ENCODE measurements around the gene BDH2. TPM values are rescaled to one million over a fixed set of nuclear protein-coding genes. Genes with fewer than 3 reads are reported as not detected.
A peak's percentile ranks its signal among the peaks of the same experiment; 100 is the strongest.

Gene BDH2
- 10 to 100 TPM; 31.6 to 59.4 (median 47.1) TPM for total RNA-seq

DNA sequence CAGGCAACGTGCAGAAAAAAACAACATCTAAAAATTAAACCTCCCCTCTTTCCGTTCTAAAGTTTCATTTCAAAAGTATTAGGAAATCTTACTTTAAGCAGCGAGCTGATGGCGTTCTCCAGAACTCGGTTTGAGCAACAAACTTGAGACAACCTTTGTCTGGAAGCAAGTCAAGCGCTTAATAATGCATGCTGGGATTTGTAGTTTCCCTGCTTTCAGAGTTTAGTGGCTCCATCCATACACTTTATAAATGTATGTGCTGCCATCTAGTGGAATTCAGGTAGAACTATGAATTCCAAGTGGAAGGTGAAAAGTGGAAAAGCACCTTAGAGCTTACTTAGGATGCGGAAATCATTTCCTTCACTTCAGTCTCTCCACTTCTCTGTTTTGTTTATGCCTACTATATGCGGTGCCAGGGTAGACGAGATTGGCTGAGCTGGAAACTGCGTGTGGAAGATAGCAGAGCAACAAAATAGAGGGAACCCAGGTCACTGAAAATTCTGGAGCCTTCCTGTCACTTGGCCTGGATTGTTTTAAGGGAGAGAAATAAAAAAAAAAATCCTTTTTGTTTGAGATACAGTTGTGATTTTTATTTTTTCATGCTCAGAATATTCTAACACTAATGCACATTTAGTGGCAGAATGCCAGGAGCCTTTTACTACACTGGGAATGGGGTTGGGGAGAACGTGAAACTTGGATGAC lies at the start of gene BDH2:
Gene BDH2 (minus strand): TSS at position 144 of the 702 bp plus-strand sequence. CDS start 3,580 bp downstream, outside the sequence.
- intact Hi-C loops (cut with DNase I): loop anchor here (2.0 to 10.0 kb wide), 6 partner anchors 53 to 755 kb away; partner anchors contain the start of genes SLC39A8 and SLC9B1
- H3K27ac ChIP-seq (replicated peaks in 1 of 4): peak within 1 kb of the TSS; percentile 72 to 80 (median 76)
- H3K27me3 ChIP-seq: no peaks in the 10 kb centered on the region
- H3K4me1 ChIP-seq: peaks cover 11 to 40% (median 34%) of the 10 kb centered on the region in 4 donors
- H3K36me3 ChIP-seq: no peaks in the 10 kb centered on the region
- no peaks in the 10 kb centered on the region for H3K9me3 ChIP-seq
- whole genome bisulfite sequencing: 8% methylated on average over 11 of the region's 11 CpGs
- H3K4me3 ChIP-seq: peak within 1 kb of the TSS; percentile 51 to 61 (median 56)
- TF ChIP-seq CTCF (IDR thresholded peaks at IDR 0.05): peak; percentile 78 to 87 (median 79)
- TF ChIP-seq POLR2AphosphoS5 (IDR thresholded peaks at IDR 0.05): peak; percentile 76 to 82
- no peak for TF ChIP-seq EP300 (IDR thresholded peaks at IDR 0.05)
- DNase-seq (ENCODE audit: extremely low spot score): no peak

DNA sequence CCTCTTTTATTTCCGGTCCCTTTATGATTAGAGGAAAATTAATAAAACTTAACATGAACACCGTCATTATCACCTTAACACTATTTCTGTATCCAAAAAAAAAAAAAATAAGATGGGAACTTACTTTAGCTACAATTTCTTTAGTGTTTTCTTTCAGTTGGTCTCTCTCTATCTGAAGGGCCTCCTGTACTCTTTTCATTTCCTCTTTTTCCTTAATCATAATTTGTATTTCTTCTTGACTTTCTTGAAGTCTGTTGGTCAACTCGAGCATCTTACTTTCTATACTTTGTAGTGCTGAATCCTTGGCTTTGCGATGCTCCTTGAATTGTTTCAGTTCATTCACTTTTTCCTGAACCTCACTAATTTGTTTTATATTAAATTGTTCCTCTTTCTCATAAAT lies 45.3 kb upstream of the BDH2 start:
- intact Hi-C loops (cut with DNase I): no loop called here
- 95% methylated on average over 4 of the region's 4 CpGs for WGBS
- no peak for TF ChIP-seq CTCF (IDR thresholded peaks at IDR 0.05)
- no peak for TF ChIP-seq POLR2A (IDR thresholded peaks at IDR 0.05; ENCODE audit: low read depth)
- TF ChIP-seq EP300 (IDR thresholded peaks at IDR 0.05): no peak
- no peak for TF ChIP-seq POLR2AphosphoS5 (IDR thresholded peaks at IDR 0.05)

DNA sequence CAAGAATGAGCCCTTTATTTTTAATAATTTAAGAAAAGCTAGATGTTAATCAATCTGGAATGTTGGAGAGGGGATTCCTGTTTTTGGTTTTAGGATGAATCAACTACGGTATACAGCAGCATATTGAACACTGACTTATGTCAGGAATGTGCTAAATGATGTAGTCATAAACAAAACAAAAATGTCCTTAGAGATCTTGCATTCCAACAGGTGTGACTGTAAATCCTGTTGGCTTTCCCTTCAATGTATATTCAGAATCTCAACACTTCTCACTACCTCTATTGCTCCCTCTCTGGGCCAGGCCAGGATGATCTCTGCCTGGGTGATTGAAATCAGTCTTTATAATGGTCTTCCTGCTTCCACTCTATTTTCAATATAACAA lies 37.8 kb upstream of the BDH2 start:
- Histone ChIP-seq H3K27me3 (no peaks in the 10 kb centered on the region), H3K9me3 (no peaks in the 10 kb centered on the region), H3K27ac (replicated peaks in 1 of 4) (no peak overlapping the region), H3K4me3 (no peak overlapping the region), H3K4me1 (no peaks in the 10 kb centered on the region), H3K36me3 (no peaks in the 10 kb centered on the region)
- no peak for DNase-seq (ENCODE audit: extremely low spot score)
- TF ChIP-seq POLR2A (IDR thresholded peaks at IDR 0.05; ENCODE audit: low read depth): no peak
- 94% methylated on average over 1 of the region's 1 CpG for WGBS
- intact Hi-C loops (cut with DNase I): no loop called here

More for the DNA sequence above, 45.3 kb upstream of the BDH2 start:
- H3K27ac ChIP-seq (replicated peaks in 1 of 4): no peak overlapping the region
- no peaks in the 10 kb centered on the region for H3K36me3 ChIP-seq
- H3K27me3 ChIP-seq: no peaks in the 10 kb centered on the region
- DNase-seq (ENCODE audit: extremely low spot score): no peak
- H3K4me1 ChIP-seq: no peaks in the 10 kb centered on the region
- no peaks in the 10 kb centered on the region for H3K9me3 ChIP-seq
- no peak overlapping the region for H3K4me3 ChIP-seq

GRCh38 chr4:103136671-103137445 lies 37.2 kb upstream of the BDH2 start:
- H3K9me3 ChIP-seq: no peaks in the 10 kb centered on the region
- no peaks in the 10 kb centered on the region for H3K4me1 ChIP-seq

More at GRCh38 chr4:103136671-103137445, 37.2 kb upstream of the BDH2 start:
- H3K36me3 ChIP-seq: no peaks in the 10 kb centered on the region
- no peak overlapping the region for H3K27ac ChIP-seq (replicated peaks in 1 of 4)
- no peak overlapping the region for H3K4me3 ChIP-seq
- WGBS: 95% methylated on average over 1 of the region's 1 CpG
- H3K27me3 ChIP-seq: no peaks in the 10 kb centered on the region
- intact Hi-C loops (cut with DNase I): no loop called here
- no peak for DNase-seq (ENCODE audit: extremely low spot score)
- TF ChIP-seq POLR2A (IDR thresholded peaks at IDR 0.05; ENCODE audit: low read depth): no peak
- TF ChIP-seq POLR2AphosphoS5 (IDR thresholded peaks at IDR 0.05): no peak
- TF ChIP-seq EP300 (IDR thresholded peaks at IDR 0.05): no peak
- TF ChIP-seq CTCF (IDR thresholded peaks at IDR 0.05): no peak
